ENCODE measurements around the gene PRDM16. TPM values are rescaled to one million over a fixed set of nuclear protein-coding genes. Genes with fewer than 3 reads are reported as not detected.

Gene PRDM16
- total and polyA plus RNA-seq, 2 of the 8 experiments (the other 6 are each of a cell fraction or from before 2014, with no cell fraction given) = 0.39 to 0.43 TPM

- no peaks in the 10 kb centered on the region; the same call in 1 of the 2 replicates for H3K79me1 ChIP-seq (ENCODE audit: low read depth, low read length)
- H3K36me3 ChIP-seq (ENCODE audit: control insufficient read depth in 2 of 4, insufficient read depth in 4 of 4, low read length in 3 of 4) = no peaks in the 10 kb centered on the region
- H3K9ac ChIP-seq (replicated peaks in 1 of 4; ENCODE audit: extremely low read depth in 1 of 4, low read depth in 3 of 4, low read length in 3 of 4) = no peak overlapping the region
- no peak overlapping the region for H2BK120ac ChIP-seq (replicated peaks; ENCODE audit: low read depth, low read length)
- H3K9me3 ChIP-seq (ENCODE audit: insufficient read depth in 2 of 2, low read depth in 1 of 2, low read length in 1 of 2) = no peaks in the 10 kb centered on the region
- H3K4me1 ChIP-seq (replicated peaks in 1 of 4; ENCODE audit: control insufficient read depth in 3 of 4, insufficient read depth in 4 of 4, low read length in 3 of 4) = peaks cover 0 to 5% (median 3%) of the 10 kb centered on the region in 4 experiments; a peak in 4 of 7 replicates
- H2BK12ac ChIP-seq (ENCODE audit: low read depth, low read length) = no peak overlapping the region
- peaks cover 0 to 2% of the 10 kb centered on the region in 2 experiments for H4K20me1 ChIP-seq (replicated peaks in 1 of 2; ENCODE audit: control insufficient read depth in 1 of 2, insufficient read depth in 2 of 2, low read length in 2 of 2)
- H2BK20ac ChIP-seq (ENCODE audit: low read length) = no peak overlapping the region
- no peak for FAIRE-seq
- H3K23ac ChIP-seq (ENCODE audit: insufficient read length) = no peak overlapping the region
- H3K18ac ChIP-seq (ENCODE audit: extremely low read depth, low read length) = no peak overlapping the region
- H3K27me3 ChIP-seq (replicated peaks in 1 of 4; ENCODE audit: control insufficient read depth in 3 of 4, extremely low read depth in 1 of 4, insufficient read depth in 3 of 4, low read length in 3 of 4) = no peaks in the 10 kb centered on the region
- no peak overlapping the region for H3K4ac ChIP-seq (replicated peaks; ENCODE audit: insufficient read length, low read depth, low read length)
- H3K56ac ChIP-seq (replicated peaks; ENCODE audit: insufficient read length, low read depth, low read length) = no peak overlapping the region
- H2AFZ ChIP-seq (ENCODE audit: low read length) = no peak overlapping the region
- no peaks in the 10 kb centered on the region for H3K23me2 ChIP-seq (ENCODE audit: low read depth, low read length)
- no peak overlapping the region for H2BK15ac ChIP-seq (ENCODE audit: low read length)
- no peak overlapping the region for H3K4me3 ChIP-seq (ENCODE audit: extremely low read depth in 1 of 4, insufficient read depth in 2 of 4, low read depth in 3 of 4, low read length in 4 of 4)
- no peak overlapping the region for H3K14ac ChIP-seq (ENCODE audit: insufficient read length)
- no peak overlapping the region for H2BK5ac ChIP-seq (ENCODE audit: low read depth, low read length)
- WGBS, 2 experiments (ENCODE audit: extremely low coverage in 1 of 2, insufficient coverage in 1 of 2, insufficient read length in 1 of 2, insufficient replicate concordance in 2 of 2, low coverage in 1 of 2, low lambda C conversion rate in 2 of 2, missing lambda C conversion rate in 1 of 2) = 93% methylated on average over 10 of the region's 12 CpGs; no CpG with 5 or more reads in 1 of the 2 experiments
- H4K91ac ChIP-seq (replicated peaks; ENCODE audit: insufficient read length, low read length) = no peak overlapping the region
- no peak overlapping the region for H3K27ac ChIP-seq (ENCODE audit: low read depth, low read length)
- CTCF ChIA-PET (ENCODE audit: partially characterized antibody) = interaction anchor here (1.8 kb wide), 1 partner anchor 9 kb away, joined by 4 read pairs; no protein-coding TSS in a partner anchor
- H3K4me2 ChIP-seq (ENCODE audit: insufficient read depth in 1 of 2, low read depth in 2 of 2, low read length in 2 of 2) = no peak overlapping the region
- H4K8ac ChIP-seq (ENCODE audit: extremely low read depth, insufficient read depth, low read length) = 0 out of 2 replicates have a peak overlapping the region, but pooled peaks have one; percentile 3
- H4K5ac ChIP-seq (ENCODE audit: insufficient read length, low read depth, low read length) = no peak overlapping the region
- H2AK5ac ChIP-seq (ENCODE audit: low read depth, low read length) = no peak overlapping the region
- POLR2A ChIA-PET (ENCODE audit: partially characterized antibody) = no interaction called here
- no peaks in the 10 kb centered on the region for H3K79me2 ChIP-seq (ENCODE audit: control insufficient read depth in 1 of 2, insufficient read depth in 2 of 2, low read length in 2 of 2)
- no peak for DNase-seq (ENCODE audit: low read depth in 1 of 2, low spot score in 2 of 2)
- TF ChIP-seq HDAC2 (IDR thresholded peaks at IDR 0.05; ENCODE audit: borderline replicate concordance in 1 of 2, low read depth in 2 of 2, low read length in 2 of 2) = no peak
- TF ChIP-seq ATF2 (IDR thresholded peaks at IDR 0.05; ENCODE audit: low read length) = no peak
- no peak for TF ChIP-seq CREB1 (IDR thresholded peaks at IDR 0.05)
- TF ChIP-seq TAF7 (optimal IDR thresholded peaks at IDR 0.05; ENCODE audit: borderline replicate concordance, low read depth, low read length) = no peak
- no peak for TF ChIP-seq YY1 (IDR thresholded peaks at IDR 0.05; ENCODE audit: low read depth, low read length)
- no peak for TF ChIP-seq ASH2L (IDR thresholded peaks at IDR 0.05; ENCODE audit: low read length)
- TF ChIP-seq CBX8 (IDR thresholded peaks at IDR 0.05; ENCODE audit: borderline replicate concordance, low read depth, low read length) = no peak
- TF ChIP-seq KDM4A (IDR thresholded peaks at IDR 0.05; ENCODE audit: low read depth, low read length, severe bottlenecking) = no peak
- TF ChIP-seq CTBP2 (IDR thresholded peaks at IDR 0.05; ENCODE audit: borderline replicate concordance, insufficient read depth, insufficient read length, low read length) = no peak
Observed at GRCh38 chr1:3133686-3134085, 64.7 kb downstream of the PRDM16 start.

Data from H1 (cell line).